Activated CD4-positive, alpha-beta memory T cell treated with anti-CD3 and anti-CD28 coated beads, Interleukin-2, amount 10 ng/mL, durations not matched to agents 7 days and 5 days (primary cell): ENCODE measurements around the gene RNF183. TPM values are rescaled to one million over a fixed set of nuclear protein-coding genes. Genes with fewer than 3 reads are reported as not detected.

Source experiments
- CTCF ChIA-PET: fragments of 350-600 bp; sonication (Branson Sonifier 250); formaldehyde crosslinking; loops from one replicate; lab custom pipeline; 2021; ENCODE audit warnings: antibody characterized with exemption, inconsistent platforms; lab: Charles Lee
- POLR2A ChIA-PET: fragments of 350-600 bp; sonication (Branson Sonifier 250); formaldehyde crosslinking; loops from one replicate; lab custom pipeline; 2021; ENCODE audit warnings: antibody characterized with exemption; lab: Charles Lee
- DNase-seq: peaks from one replicate; pipeline ENCODE4 v3.0.0-alpha.2; 2020
- H3K27ac Mint-ChIP-seq: one replicate; pipeline ENCODE4 v1.8.0; 2021; ENCODE audit warnings: mild to moderate bottlenecking, mixed read lengths
- H3K27me3 Mint-ChIP-seq: one replicate; pipeline ENCODE4 v1.8.0; 2021; ENCODE audit warnings: mixed read lengths
- H3K36me3 Mint-ChIP-seq: one replicate; pipeline ENCODE4 v1.8.0; 2021; ENCODE audit warnings: low read depth, mixed read lengths
- H3K4me1 Mint-ChIP-seq: one replicate; pipeline ENCODE4 v1.8.0; 2021; ENCODE audit warnings: mixed read lengths
- H3K4me3 Mint-ChIP-seq: one replicate; pipeline ENCODE4 v1.8.0; 2021; ENCODE audit warnings: mild to moderate bottlenecking, mixed read lengths
- H3K9me3 Mint-ChIP-seq: one replicate; pipeline ENCODE4 v1.8.0; 2021; ENCODE audit warnings: mixed read lengths
- total RNA-seq, 2 experiments: library from RNA; stranded (reverse); gene quantifications; one replicate each; pipeline ENCODE4 v1.2.3, GENCODE V29; 2021

Gene RNF183, protein sequence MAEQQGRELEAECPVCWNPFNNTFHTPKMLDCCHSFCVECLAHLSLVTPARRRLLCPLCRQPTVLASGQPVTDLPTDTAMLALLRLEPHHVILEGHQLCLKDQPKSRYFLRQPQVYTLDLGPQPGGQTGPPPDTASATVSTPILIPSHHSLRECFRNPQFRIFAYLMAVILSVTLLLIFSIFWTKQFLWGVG
- total RNA-seq, result under 1 TPM; 0.23 to 0.40 TPM

DNA sequence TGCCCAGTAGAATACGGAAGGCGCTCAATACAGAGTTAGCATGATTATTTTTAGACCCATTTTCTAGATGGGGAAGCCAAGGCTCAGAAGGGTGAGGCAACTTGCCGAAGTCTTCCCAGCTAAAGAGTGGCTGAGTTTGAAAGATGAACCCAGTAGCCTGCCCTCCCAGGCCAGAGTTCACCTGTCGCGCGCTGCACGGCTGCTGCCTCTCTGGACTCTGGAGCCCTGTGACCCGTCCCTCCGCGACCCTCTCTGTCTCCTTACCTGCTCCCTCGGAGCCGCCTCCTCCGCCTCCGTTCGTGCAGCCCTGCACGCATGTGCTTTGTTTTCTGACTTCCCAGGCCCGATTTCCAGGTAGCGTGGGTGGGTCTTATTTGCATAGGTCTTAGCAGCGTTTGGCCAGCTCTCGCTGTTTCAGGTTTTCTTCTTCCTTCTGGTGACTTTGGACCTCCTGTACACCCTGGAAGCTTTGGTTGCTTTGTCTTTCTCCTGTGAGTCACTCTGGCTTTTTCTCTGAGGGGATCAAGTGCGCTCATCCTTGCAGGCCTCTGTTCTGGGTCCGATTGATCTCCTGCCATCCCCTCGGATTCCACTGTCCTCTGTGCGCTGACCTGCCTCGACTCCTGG lies at the start of gene RNF183:
Gene RNF183 (minus strand): TSS at position 585 of the 627 bp plus-strand sequence. CDS start 5,192 bp downstream, outside the sequence.
- Mint-ChIP-seq H3K4me3 (no peak within 1 kb of the TSS), H3K36me3 (no peaks in the 10 kb centered on the region), H3K4me1 (no peaks in the 10 kb centered on the region), H3K9me3 (no peaks in the 10 kb centered on the region), H3K27me3 (peaks cover 32% of the 10 kb centered on the region), H3K27ac (no peak within 1 kb of the TSS)
- CTCF ChIA-PET, result no interaction called here
- no peak for DNase-seq
- POLR2A ChIA-PET, result no interaction called here

DNA sequence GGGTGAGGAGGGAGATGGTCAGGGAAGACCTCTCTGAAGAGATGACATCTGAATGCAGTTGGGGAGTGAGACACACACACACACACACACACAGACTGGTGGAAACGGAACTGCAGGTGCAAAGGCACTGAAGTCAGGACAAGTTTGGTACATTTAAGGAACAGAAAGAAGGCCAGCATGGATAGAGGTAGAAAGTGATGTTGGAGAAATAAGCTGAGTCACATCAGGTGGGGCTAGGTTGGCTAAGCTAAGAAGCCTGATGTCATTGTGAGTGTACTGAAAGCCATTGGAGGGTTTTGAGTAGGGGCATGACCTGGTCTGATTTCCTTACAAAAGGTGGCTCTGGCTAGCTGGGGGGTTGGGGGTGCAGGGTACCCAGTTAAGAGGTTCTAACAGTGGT lies 49.2 kb upstream of the RNF183 start:
- CTCF ChIA-PET, result interaction anchor here (1.0 to 5.9 kb wide), 4 partner anchors 12 to 58 kb away, joined by 3 to 42 read pairs (median 20); partner anchors contain the start of genes ALAD, C9orf43, POLE3 and WDR31
- no peak for DNase-seq
- Mint-ChIP-seq H3K36me3 (peaks cover 3% of the 10 kb centered on the region), H3K9me3 (no peaks in the 10 kb centered on the region), H3K27ac (no peak overlapping the region), H3K27me3 (peaks cover 11% of the 10 kb centered on the region), H3K4me1 (peaks cover 38% of the 10 kb centered on the region), H3K4me3 (no peak overlapping the region)
- POLR2A ChIA-PET, result interaction anchor here (0.6 kb wide), 1 partner anchor 11 kb away, joined by 3 read pairs; no protein-coding TSS in a partner anchor

DNA sequence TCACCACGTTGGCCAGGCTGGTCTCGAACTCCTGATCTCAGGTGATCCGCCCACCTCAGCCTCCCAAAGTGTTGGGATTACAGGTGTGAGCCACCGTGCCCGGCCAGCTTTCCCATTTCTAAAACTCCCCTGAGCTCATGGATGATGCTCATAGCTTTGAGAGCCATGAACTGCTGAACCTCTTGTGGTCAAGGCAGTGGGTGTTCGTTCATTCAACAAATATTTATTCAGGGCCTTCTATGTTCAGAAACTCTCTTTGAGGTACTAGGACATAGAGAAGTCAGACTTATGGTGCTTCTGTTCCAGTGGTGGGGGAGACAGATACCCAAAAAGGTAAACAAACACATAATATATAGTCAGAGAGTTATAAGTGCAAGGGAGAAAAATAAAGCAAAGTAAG lies 48.8 kb upstream of the RNF183 start:
- DNase-seq, result no peak
- ChIA-PET CTCF (interaction anchor here (0.5 to 5.9 kb wide), 4 partner anchors 12 to 183 kb away, joined by 3 to 42 read pairs (median 20); partner anchors contain the start of genes ALAD, C9orf43, POLE3 and WDR31), POLR2A (interaction anchor here (0.6 to 3.2 kb wide), 3 partner anchors 11 to 59 kb away, joined by 3 to 29 read pairs (median 10); partner anchors contain the start of genes C9orf43, HDHD3 and POLE3)
- Mint-ChIP-seq H3K4me1 (peaks cover 41% of the 10 kb centered on the region), H3K27ac (no peak overlapping the region), H3K27me3 (peaks cover 11% of the 10 kb centered on the region), H3K9me3 (no peaks in the 10 kb centered on the region), H3K36me3 (peaks cover 3% of the 10 kb centered on the region), H3K4me3 (no peak overlapping the region)

DNA sequence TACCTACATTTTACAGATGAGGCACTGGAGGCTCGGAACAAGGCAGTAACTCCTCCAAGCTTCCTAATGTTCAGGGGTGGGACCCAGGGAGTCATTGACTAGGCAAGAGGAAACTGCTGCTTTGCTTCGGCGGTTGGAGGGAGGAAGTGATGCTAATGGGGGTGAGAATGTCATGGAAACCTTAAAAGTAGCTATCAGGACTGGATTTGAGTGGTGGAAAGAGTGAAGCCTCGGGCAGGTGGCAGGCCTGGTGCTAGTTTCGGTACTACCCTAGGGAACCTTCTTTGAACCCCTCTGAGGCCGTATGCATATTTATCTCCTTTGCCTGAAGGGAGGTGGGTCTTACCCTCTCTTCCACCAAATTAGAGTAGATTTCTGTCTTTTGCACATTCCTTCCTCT lies 47.8 kb upstream of the RNF183 start:
- peak; percentile 38 for DNase-seq
- Mint-ChIP-seq H3K4me3 (peak overlapping the region; percentile 82), H3K4me1 (peaks cover 44% of the 10 kb centered on the region), H3K27me3 (peaks cover 11% of the 10 kb centered on the region), H3K36me3 (peaks cover 3% of the 10 kb centered on the region), H3K9me3 (no peaks in the 10 kb centered on the region), H3K27ac (peak overlapping the region; percentile 64)
- ChIA-PET POLR2A (interaction anchor here (0.7 to 4.0 kb wide), 10 partner anchors 11 to 305 kb away, joined by 3 to 40 read pairs (median 6); partner anchors contain the start of genes C9orf43, CDC26, FKBP15 and HDHD3), CTCF (interaction anchor here (0.5 to 5.9 kb wide), 7 partner anchors 11 to 307 kb away, joined by 3 to 42 read pairs (median 5); partner anchors contain the start of genes ALAD, CDC26, PRPF4 and WDR31)

DNA sequence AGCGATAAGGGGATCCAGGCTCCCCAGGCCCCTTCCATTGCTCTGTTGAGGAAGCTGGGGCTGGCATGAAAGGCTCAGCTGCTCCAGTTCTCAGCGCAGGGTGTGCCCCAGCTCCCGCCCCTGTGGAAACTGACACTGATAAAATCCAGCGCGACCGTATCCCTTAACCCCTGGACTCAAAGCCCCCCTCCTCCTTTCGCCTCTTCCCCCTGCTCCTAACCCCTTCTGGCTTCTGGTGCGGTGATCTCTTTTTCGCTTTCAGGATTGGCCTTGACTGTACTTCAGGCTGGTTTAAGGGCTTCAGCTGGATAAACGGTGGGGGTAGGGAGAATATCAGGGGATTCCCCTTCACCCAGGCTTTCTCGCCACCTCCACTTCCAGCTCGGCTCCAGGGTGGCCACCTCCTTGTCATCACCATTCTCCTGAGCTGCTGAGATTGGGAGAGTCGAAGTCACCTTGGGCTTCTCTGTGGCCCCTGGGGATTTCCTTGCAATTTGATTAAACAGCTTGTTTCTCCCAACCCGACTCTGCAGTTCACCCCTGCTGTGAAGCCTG lies 47.0 kb upstream of the RNF183 start:
- Mint-ChIP-seq H3K9me3 (no peaks in the 10 kb centered on the region), H3K4me3 (peak overlapping the region; percentile 82), H3K4me1 (peaks cover 49% of the 10 kb centered on the region), H3K27ac (peak overlapping the region; percentile 63), H3K36me3 (peaks cover 3% of the 10 kb centered on the region), H3K27me3 (peaks cover 11% of the 10 kb centered on the region)
- CTCF ChIA-PET, result interaction anchor here (0.8 to 5.9 kb wide), 8 partner anchors 10 to 308 kb away, joined by 3 to 42 read pairs (median 4); partner anchors contain the start of genes ALAD, CDC26, POLE3 and PRPF4
- no peak for DNase-seq
- POLR2A ChIA-PET, result interaction anchor here (0.7 to 4.0 kb wide), 16 partner anchors 10 to 305 kb away, joined by 3 to 40 read pairs (median 4); partner anchors contain the start of genes ALAD, C9orf43, CDC26 and FKBP15

DNA sequence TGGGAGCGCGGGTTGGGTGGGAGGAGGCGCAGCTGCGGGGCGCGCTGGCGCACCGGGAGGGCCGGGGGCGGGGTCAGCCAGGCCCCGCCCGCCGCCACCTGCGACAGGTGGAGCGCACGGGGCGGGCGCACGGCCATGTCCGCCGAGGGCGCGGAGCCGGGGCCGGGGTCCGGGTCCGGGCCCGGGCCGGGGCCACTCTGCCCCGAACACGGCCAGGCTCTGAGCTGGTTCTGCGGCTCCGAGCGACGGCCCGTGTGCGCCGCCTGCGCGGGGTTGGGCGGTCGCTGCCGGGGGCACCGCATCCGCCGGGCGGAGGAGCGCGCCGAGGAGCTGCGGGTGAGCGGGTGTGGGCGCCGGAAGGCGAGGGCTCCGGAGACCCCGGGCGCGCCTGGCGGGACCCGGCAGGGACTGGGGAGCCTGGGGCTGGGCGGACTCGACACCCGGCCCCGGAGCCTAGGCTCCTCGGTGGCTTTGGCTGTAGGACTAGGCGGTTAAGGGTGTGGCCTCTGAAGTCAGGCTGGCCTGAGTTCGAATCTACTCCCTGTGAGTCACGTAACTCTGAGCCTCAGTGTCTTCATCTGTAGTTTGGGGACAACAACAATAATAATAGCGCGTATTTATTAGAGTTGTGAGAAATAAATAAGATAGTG lies 46.4 kb upstream of the RNF183 start, which contains the start of gene BSPRY:
Gene BSPRY (plus strand): TSS at position 97 of the 650 bp plus-strand sequence. CDS start 39 bp downstream, at position 136.
- ChIA-PET CTCF (interaction anchor here (0.5 to 5.9 kb wide), 7 partner anchors 10 to 76 kb away, joined by 3 to 42 read pairs (median 5); partner anchors contain the start of genes ALAD, CDC26, POLE3 and PRPF4), POLR2A (interaction anchor here (0.7 to 4.0 kb wide), 16 partner anchors 9 to 232 kb away, joined by 3 to 40 read pairs (median 5); partner anchors contain the start of genes ALAD, C9orf43, CDC26 and FKBP15)
- H3K27me3 Mint-ChIP-seq, result peaks cover 11% of the 10 kb centered on the region
- peaks cover 52% of the 10 kb centered on the region for H3K4me1 Mint-ChIP-seq
- peaks cover 3% of the 10 kb centered on the region for H3K36me3 Mint-ChIP-seq
- peak; percentile 53 for DNase-seq
- H3K27ac Mint-ChIP-seq, result peak within 1 kb of the TSS; percentile 63
- peak within 1 kb of the TSS; percentile 82 for H3K4me3 Mint-ChIP-seq
- no peaks in the 10 kb centered on the region for H3K9me3 Mint-ChIP-seq

DNA sequence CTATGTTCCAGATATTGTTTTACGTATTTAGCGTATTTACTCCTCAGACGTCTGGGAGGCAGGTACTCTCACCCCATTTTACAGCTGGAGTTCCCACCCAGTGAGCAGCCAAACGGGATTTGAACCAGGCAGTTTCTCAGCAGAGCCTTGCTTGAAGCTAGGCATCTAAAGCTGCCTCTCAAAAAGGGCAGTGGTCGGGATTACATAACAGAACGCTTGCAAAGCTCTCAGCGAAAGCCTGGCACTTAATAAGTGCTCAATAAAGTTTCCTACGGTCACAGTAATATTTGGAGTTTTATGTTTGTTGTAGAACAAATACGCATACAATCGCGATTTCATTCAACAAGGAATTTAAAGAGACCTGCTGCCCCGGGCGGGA lies 45.9 kb upstream of the RNF183 start:
- peaks cover 11% of the 10 kb centered on the region for H3K27me3 Mint-ChIP-seq
- POLR2A ChIA-PET, result interaction anchor here (0.8 to 4.0 kb wide), 13 partner anchors 9 to 233 kb away, joined by 3 to 40 read pairs (median 5); partner anchors contain the start of genes ALAD, C9orf43, CDC26 and FKBP15
- H3K36me3 Mint-ChIP-seq, result peaks cover 3% of the 10 kb centered on the region
- no peaks in the 10 kb centered on the region for H3K9me3 Mint-ChIP-seq
- no peak for DNase-seq
- no peak overlapping the region for H3K27ac Mint-ChIP-seq
- peaks cover 52% of the 10 kb centered on the region for H3K4me1 Mint-ChIP-seq
- H3K4me3 Mint-ChIP-seq, result peak overlapping the region; percentile 77
- CTCF ChIA-PET, result interaction anchor here (0.5 to 5.9 kb wide), 7 partner anchors 9 to 127 kb away, joined by 3 to 42 read pairs (median 5); partner anchors contain the start of genes ALAD, CDC26, PRPF4 and WDR31

DNA sequence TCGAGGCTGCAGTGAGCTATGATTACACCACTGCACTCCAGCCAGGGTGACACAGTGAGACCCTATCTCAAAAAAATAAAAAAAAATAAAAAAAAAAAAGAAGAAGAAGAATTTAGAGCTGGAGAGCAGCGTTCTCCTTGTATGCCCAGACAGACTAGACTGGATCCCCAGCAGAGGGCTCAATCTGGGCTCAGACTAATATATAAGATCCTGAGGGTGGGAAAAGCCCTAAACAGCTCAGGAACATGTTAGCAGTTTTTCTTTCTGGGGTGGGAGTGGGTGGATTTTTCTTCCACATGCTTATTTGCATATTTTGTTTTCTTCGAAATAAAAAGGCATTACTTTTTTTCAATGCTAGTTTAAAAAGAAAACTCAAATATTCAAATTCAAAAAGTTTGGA lies 45.3 kb upstream of the RNF183 start:
- DNase-seq, result no peak
- Mint-ChIP-seq H3K4me3 (no peak overlapping the region), H3K27me3 (peaks cover 9% of the 10 kb centered on the region), H3K36me3 (peaks cover 3% of the 10 kb centered on the region), H3K27ac (no peak overlapping the region), H3K4me1 (peaks cover 56% of the 10 kb centered on the region), H3K9me3 (no peaks in the 10 kb centered on the region)
- POLR2A ChIA-PET, result interaction anchor here (0.7 to 4.0 kb wide), 10 partner anchors 8 to 233 kb away, joined by 3 to 40 read pairs (median 6); partner anchors contain the start of genes C9orf43, CDC26, FKBP15 and HDHD3
- CTCF ChIA-PET, result interaction anchor here (1.2 to 5.9 kb wide), 8 partner anchors 8 to 126 kb away, joined by 3 to 42 read pairs (median 4); partner anchors contain the start of genes ALAD, CDC26, PRPF4 and WDR31

DNA sequence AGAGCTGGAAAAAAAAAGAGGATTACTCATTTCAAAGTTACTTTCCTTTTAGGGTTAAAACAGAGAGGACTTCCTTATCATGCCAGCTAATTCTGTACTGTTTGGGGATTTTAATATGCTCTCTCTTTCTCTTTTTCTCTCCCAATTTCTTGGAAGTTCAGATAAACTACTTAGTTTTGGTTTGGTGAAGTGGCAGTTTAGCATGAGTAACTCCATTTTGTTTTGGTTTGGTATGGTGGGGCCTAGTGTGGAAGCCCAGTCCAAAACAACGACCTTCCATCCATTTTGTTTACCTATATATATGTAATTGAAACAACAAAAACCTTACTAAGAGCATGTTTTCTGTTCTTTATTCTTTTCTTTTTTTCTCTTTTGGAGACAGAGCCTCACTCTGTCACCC lies 42.5 kb upstream of the RNF183 start:
- Mint-ChIP-seq H3K36me3 (no peaks in the 10 kb centered on the region), H3K4me3 (no peak overlapping the region), H3K27ac (no peak overlapping the region), H3K9me3 (no peaks in the 10 kb centered on the region), H3K27me3 (peaks cover under 1% of the 10 kb centered on the region), H3K4me1 (peaks cover 53% of the 10 kb centered on the region)
- CTCF ChIA-PET, result interaction anchor here (1.5 kb wide), 1 partner anchor 63 kb away, joined by 3 read pairs; no protein-coding TSS in a partner anchor
- POLR2A ChIA-PET, result interaction anchor here (1.7 kb wide), 1 partner anchor 31 kb away, joined by 4 read pairs; the partner anchor contains the start of gene HDHD3
- no peak for DNase-seq

DNA sequence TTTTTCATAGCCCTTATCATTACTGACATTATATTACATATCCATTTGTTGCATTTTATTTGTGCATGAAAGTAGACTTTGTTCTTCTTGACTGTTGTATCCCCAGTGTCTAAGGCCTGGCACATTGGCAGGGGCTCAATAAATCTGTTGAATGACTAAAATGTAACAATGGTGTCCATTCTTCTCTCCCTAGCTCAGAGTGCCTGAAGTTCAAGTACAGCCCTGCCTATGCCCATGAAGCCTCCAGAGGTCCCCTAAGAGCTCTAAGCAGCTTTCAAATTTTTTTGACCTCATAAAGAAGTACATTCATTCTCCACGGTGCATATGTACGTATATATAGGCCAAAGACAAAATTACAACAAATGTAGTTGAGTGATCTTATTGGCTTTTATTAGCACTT lies 42.0 kb upstream of the RNF183 start:
- H3K4me1 Mint-ChIP-seq, result peaks cover 53% of the 10 kb centered on the region
- no peak for DNase-seq
- ChIA-PET CTCF (interaction anchor here (0.6 to 1.5 kb wide), 2 partner anchors 57 to 64 kb away, joined by 3 read pairs; no protein-coding TSS in a partner anchor), POLR2A (no interaction called here)
- no peak overlapping the region for H3K27ac Mint-ChIP-seq
- H3K4me3 Mint-ChIP-seq, result no peak overlapping the region
- H3K27me3 Mint-ChIP-seq, result no peaks in the 10 kb centered on the region
- no peaks in the 10 kb centered on the region for H3K36me3 Mint-ChIP-seq
- no peaks in the 10 kb centered on the region for H3K9me3 Mint-ChIP-seq

DNA sequence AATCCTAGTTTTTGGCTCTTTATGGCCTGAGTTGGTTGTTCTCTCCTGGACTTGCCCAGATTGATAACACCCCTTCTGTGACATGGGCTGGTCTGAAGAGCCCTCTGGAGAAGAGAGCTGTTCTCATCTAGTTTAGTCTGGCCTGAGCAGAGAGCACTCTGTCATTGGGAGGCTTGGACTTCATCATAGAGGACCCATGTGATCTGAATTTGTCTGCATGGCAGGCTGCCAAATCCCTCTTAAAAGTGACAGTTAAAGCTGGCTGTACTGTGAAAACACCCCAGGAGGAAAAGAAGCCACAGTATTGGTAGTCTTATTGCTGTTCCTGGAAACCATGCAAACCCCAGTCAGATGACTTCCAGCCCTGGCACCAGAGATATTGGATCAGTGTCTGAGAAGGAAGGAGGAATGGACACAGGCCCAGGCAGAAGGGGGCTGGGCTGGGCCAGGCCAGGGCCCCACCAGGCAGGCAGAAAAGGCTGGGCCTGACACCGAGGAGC lies 40.6 kb upstream of the RNF183 start:
- ChIA-PET POLR2A (no interaction called here), CTCF (interaction anchor here (1.0 kb wide), 1 partner anchor 57 kb away, joined by 3 read pairs; the partner anchor contains the start of gene ALAD)
- no peaks in the 10 kb centered on the region for H3K27me3 Mint-ChIP-seq
- no peaks in the 10 kb centered on the region for H3K9me3 Mint-ChIP-seq
- DNase-seq, result no peak
- peaks cover 55% of the 10 kb centered on the region for H3K4me1 Mint-ChIP-seq
- no peak overlapping the region for H3K4me3 Mint-ChIP-seq
- no peaks in the 10 kb centered on the region for H3K36me3 Mint-ChIP-seq
- no peak overlapping the region for H3K27ac Mint-ChIP-seq
